ENCODE data around the gene MAGI1.
"Not testable (repeated sequence)": the region's sequence is repeated elsewhere in the genome, so short reads cannot be mapped to it uniquely, and the experiment has no call there.

Gene MAGI1

DNA sequence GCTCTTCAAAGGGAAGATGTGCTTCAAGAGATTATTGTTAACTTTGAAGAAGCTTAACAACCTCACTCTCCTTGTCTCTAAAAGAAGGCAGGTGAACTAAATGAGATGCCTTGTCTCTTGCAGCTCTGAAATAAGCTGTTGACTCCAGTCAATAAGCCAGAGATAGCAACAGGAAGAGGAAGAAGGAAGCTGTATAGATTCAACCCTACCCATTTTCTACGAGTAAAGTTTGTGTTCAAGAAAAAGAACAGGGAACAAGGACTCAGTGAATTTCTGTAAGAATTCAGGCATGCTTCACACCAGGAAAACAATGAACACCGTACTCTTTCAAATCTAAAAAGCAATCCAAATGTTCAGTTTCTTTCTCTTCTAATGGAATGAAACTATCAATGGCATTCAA, 503.5 kb downstream of the MAGI1 start:
- no peak for DNase-seq (ENCODE audit: low read depth in 1 of 2, low spot score in 1 of 2)
- TF ChIP-seq JUND (IDR thresholded peaks at IDR 0.05; ENCODE audit: low read depth) = no peak
- in situ Hi-C loops (cut with HindIII; ENCODE audit: low pct_unique_long_range_greater_than_20kb, low sequenced_read_pairs) = no loop called here

GRCh38 chr3:65534805-65535204, 503.9 kb downstream of the MAGI1 start:
- no peak for TF ChIP-seq JUND (IDR thresholded peaks at IDR 0.05; ENCODE audit: low read depth)
- no peak for DNase-seq (ENCODE audit: low read depth in 1 of 2, low spot score in 1 of 2)
- in situ Hi-C loops (cut with HindIII; ENCODE audit: low pct_unique_long_range_greater_than_20kb, low sequenced_read_pairs) = no loop called here

DNA sequence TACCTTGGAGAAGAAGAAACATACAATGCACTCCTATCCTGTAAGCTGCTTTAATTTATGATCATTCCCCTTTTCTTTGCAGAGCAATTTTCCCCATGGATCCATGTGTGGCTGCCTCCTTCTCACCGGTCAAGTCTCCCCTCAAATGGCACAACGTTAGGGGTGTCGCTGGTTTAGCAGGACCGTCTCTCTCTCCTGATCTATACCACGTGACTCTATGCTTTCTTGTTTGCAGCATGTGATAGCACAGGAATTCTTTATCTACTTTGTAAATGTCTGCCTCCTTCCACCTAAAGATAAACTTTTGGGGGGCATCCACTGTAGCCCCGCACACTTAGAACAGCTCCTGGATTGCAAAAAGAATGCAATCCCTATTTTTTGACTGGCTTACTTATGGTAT, 506.0 kb downstream of the MAGI1 start:
- no peak for TF ChIP-seq JUND (IDR thresholded peaks at IDR 0.05; ENCODE audit: low read depth)
- in situ Hi-C loops (cut with HindIII; ENCODE audit: low pct_unique_long_range_greater_than_20kb, low sequenced_read_pairs) = no loop called here
- no peak for DNase-seq (ENCODE audit: low read depth in 1 of 2, low spot score in 1 of 2)

DNA sequence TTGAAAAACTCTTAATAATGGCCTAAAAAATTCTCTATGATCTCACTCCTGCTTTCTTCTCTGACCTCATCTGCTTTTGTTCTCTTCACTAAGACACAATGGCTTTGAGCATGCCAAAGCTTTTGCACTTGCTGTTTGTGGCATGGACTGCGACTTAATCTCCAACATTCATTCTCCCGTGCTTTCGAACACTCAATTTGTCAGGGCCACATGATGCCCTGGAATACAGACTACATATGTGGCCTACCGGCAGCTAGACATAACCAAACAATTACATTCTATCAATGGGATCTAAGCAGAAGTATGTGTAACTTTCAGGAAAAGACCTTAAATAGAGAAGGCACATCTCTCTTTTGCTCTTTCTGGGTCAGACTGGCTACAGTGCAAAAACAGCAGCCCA, 506.5 kb downstream of the MAGI1 start:
- TF ChIP-seq JUND (IDR thresholded peaks at IDR 0.05; ENCODE audit: low read depth) = no peak
- no peak for DNase-seq (ENCODE audit: low read depth in 1 of 2, low spot score in 1 of 2)
- in situ Hi-C loops (cut with HindIII; ENCODE audit: low pct_unique_long_range_greater_than_20kb, low sequenced_read_pairs) = no loop called here

GRCh38 chr3:65531499-65531898, 507.2 kb downstream of the MAGI1 start:
- DNase-seq (ENCODE audit: low read depth in 1 of 2, low spot score in 1 of 2) = no peak
- in situ Hi-C loops (cut with HindIII; ENCODE audit: low pct_unique_long_range_greater_than_20kb, low sequenced_read_pairs) = no loop called here

DNA sequence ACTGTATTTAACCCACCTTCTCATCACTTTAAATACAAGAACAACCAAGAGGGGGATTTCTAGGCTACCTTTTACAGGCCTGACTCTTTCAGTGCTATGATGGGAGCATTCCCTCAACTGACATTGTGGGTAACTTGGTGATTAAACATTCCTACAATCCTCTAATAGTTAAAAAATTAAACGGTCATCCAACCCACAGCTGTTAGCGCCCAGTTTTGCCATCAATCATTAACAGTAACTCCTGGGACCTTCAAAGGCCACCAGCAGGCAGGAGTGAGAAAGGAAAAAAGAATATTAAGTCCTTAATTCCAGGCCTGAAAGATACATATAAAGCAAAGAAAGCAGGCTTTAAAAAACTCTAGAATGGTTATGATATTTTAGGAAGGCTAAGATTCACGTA, 512.1 kb downstream of the MAGI1 start:
- in situ Hi-C loops (cut with HindIII; ENCODE audit: low pct_unique_long_range_greater_than_20kb, low sequenced_read_pairs) = no loop called here
- no peak for DNase-seq (ENCODE audit: low read depth in 1 of 2, low spot score in 1 of 2)

More at GRCh38 chr3:65531499-65531898, 507.2 kb downstream of the MAGI1 start:
- TF ChIP-seq JUND (IDR thresholded peaks at IDR 0.05; ENCODE audit: low read depth) = no peak

GRCh38 chr3:65524584-65524983, 514.1 kb downstream of the MAGI1 start:
- TF ChIP-seq JUND (IDR thresholded peaks at IDR 0.05; ENCODE audit: low read depth) = no peak
- no peak for DNase-seq (ENCODE audit: low read depth in 1 of 2, low spot score in 1 of 2)
- in situ Hi-C loops (cut with HindIII; ENCODE audit: low pct_unique_long_range_greater_than_20kb, low sequenced_read_pairs) = no loop called here

More for the DNA sequence above, 512.1 kb downstream of the MAGI1 start:
- no peak for TF ChIP-seq JUND (IDR thresholded peaks at IDR 0.05; ENCODE audit: low read depth)

GRCh38 chr3:65523878-65524277, 514.8 kb downstream of the MAGI1 start:
- no peak for TF ChIP-seq JUND (IDR thresholded peaks at IDR 0.05; ENCODE audit: low read depth)
- in situ Hi-C loops (cut with HindIII; ENCODE audit: low pct_unique_long_range_greater_than_20kb, low sequenced_read_pairs) = no loop called here
- DNase-seq (ENCODE audit: low read depth in 1 of 2, low spot score in 1 of 2) = no peak

DNA sequence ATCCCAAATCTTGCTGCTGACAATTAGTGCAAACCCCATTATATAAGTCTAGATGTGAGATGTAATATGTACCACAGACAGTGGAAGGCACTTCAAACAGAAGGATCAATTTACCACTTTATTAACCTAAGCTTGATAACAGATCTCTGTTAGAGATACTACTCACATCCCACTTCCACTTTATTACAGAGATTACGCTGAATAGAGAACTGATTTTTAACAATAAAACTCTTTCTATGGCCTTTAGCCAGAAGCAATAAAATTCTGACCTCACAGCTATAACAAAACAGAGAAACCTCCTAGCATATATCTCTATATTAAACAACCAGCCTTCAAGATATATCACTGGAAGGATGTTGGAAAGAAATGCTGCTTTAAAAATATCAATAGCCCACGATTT, 517.7 kb downstream of the MAGI1 start:
- no peak for TF ChIP-seq JUND (IDR thresholded peaks at IDR 0.05; ENCODE audit: low read depth)
- in situ Hi-C loops (cut with HindIII; ENCODE audit: low pct_unique_long_range_greater_than_20kb, low sequenced_read_pairs) = no loop called here
- no peak for DNase-seq (ENCODE audit: low read depth in 1 of 2, low spot score in 1 of 2)

GRCh38 chr3:65516998-65517397, 521.7 kb downstream of the MAGI1 start:
- no peak for DNase-seq (ENCODE audit: low read depth in 1 of 2, low spot score in 1 of 2)
- no peak for TF ChIP-seq JUND (IDR thresholded peaks at IDR 0.05; ENCODE audit: low read depth)
- in situ Hi-C loops (cut with HindIII; ENCODE audit: low pct_unique_long_range_greater_than_20kb, low sequenced_read_pairs) = no loop called here

DNA sequence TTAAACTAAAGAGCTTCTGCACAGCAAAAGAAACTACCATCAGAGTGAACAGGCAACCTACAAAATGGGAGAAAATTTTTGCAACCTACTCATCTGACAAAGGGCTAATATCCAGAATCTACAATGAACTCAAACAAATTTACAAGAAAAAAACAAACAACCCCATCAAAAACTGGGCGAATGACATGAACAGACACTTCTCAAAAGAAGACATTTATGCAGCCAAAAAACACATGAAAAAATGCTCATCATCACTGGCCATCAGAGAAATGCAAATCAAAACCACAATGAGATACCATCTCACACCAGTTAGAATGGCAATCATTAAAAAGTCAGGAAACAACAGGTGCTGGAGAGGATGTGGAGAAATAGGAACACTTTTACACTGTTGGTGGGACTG, 524.4 kb downstream of the MAGI1 start:
- DNase-seq (ENCODE audit: low read depth in 1 of 2, low spot score in 1 of 2); in situ Hi-C loops (cut with HindIII; ENCODE audit: low pct_unique_long_range_greater_than_20kb, low sequenced_read_pairs): not testable (repeated sequence)

GRCh38 chr3:65509423-65509794, 529.3 kb downstream of the MAGI1 start:
- DNase-seq (ENCODE audit: low read depth in 1 of 2, low spot score in 1 of 2); in situ Hi-C loops (cut with HindIII; ENCODE audit: low pct_unique_long_range_greater_than_20kb, low sequenced_read_pairs): not testable (repeated sequence)

DNA sequence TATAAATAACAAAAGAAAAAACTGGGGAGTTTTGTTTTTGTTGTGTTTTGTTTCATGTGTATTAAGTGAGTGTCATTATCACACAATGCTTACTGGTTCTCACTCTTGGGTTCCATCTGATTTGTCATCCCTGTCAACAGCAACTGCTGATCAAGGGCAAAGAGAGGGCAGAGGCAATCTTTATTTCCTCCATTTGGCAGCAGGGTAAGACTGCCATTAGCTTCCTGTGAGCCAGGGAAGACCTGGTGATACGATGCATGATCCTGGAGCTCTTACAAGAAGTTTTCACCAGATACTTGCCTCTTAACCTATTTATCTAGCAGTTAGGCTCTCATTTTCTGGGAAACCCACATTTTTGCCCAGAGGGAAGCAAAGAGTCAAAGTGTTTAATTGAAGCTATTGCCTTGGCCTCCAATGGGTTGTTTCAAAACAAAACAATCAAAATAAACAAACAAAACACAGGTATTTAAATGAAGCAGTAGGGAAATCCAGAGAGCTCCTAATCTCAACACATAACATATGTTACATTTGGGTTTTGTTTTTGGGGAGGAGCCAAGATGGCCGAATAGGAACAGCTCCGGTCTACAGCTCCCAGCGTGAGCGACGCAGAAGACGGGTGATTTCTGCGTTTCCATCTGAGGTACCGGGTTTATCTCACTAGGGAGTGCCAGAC, 529.8 kb downstream of the MAGI1 start:
- no peak for TF ChIP-seq JUND (IDR thresholded peaks at IDR 0.05; ENCODE audit: low read depth)
- in situ Hi-C loops (cut with HindIII; ENCODE audit: low pct_unique_long_range_greater_than_20kb, low sequenced_read_pairs) = no loop called here
- no peak for DNase-seq (ENCODE audit: low read depth in 1 of 2, low spot score in 1 of 2)

GRCh38 chr3:65507437-65507836, 531.3 kb downstream of the MAGI1 start:
- in situ Hi-C loops (cut with HindIII; ENCODE audit: low pct_unique_long_range_greater_than_20kb, low sequenced_read_pairs) = no loop called here
- DNase-seq (ENCODE audit: low read depth in 1 of 2, low spot score in 1 of 2) = no peak
- no peak for TF ChIP-seq JUND (IDR thresholded peaks at IDR 0.05; ENCODE audit: low read depth)
